A549 (cell line): ENCODE measurements around the gene ATP5PF. TPM values are rescaled to one million over a fixed set of nuclear protein-coding genes. Genes with fewer than 3 reads are reported as not detected.

Experiments used
- ATAC-seq, 2 experiments: fragments of 200-7000 bp in 1 of 2; fragments of >200 bp in 1 of 2; cut with Nextera tagmentation in 1 of 2; cut with Tn5 transposase in 1 of 2; 3 replicates each; pipeline versions ENCODE4 v1.8.0 to v1.9.1; 2018 to 2020; ENCODE audit warnings: mild to moderate bottlenecking in 1 of 2, moderate library complexity in 1 of 2
- CTCF ChIA-PET: fragments of 300-600 bp; sonication (Branson Sonifier 250); formaldehyde crosslinking; extraction: SDS; loops from one replicate; lab custom pipeline; 2021; ENCODE audit warnings: antibody characterized with exemption, inconsistent platforms; lab: Yijun Ruan, JAX
- POLR2A ChIA-PET: fragments of 350-600 bp; formaldehyde crosslinking; extraction: SDS; loops from one replicate; lab custom pipeline; 2021; ENCODE audit warnings: antibody characterized with exemption, inconsistent platforms; lab: Yijun Ruan, JAX
- DNase-seq, 2 experiments: peaks; one replicate each; pipeline versions ENCODE4 v3.0.0 to v3.0.0-alpha.2; 2011 to 2016; ENCODE audit warnings: low read depth in 1 of 2, low spot score in 1 of 2
- FAIRE-seq: peaks from 2 replicates; lab custom pipeline; 2011; peaks lifted over from hg19 to GRCh38; lab: Jason Lieb, UNC
- H3K27ac ChIP-seq, 2 experiments: fragments of >200 bp; sonication (Bioruptor Twin); formaldehyde crosslinking; 3 replicates each; pipeline ENCODE4 v1.5.1; 2016 to 2017
- H3K4me1 ChIP-seq: fragments of >200 bp; sonication (Bioruptor Twin); formaldehyde crosslinking; 3 replicates; pipeline ENCODE4 v1.6.1; 2016
- H3K4me2 ChIP-seq: fragments of >200 bp; sonication (Bioruptor Twin); formaldehyde crosslinking; 3 replicates; pipeline ENCODE4 v1.6.1; 2016
- H3K4me3 ChIP-seq: fragments of >200 bp; sonication (Bioruptor Twin); formaldehyde crosslinking; 3 replicates; pipeline ENCODE4 v1.5.1; 2016
- H3K9me3 ChIP-seq: fragments of >200 bp; sonication (Bioruptor Twin); formaldehyde crosslinking; 3 replicates; pipeline ENCODE4 v1.6.1; 2016
- BCL3 ChIP-seq: fragments of >200 bp; sonication (Bioruptor Twin); formaldehyde crosslinking; IDR thresholded peaks from 3 replicates; pipeline ENCODE4 v1.6.1; 2016
- BHLHE40 ChIP-seq: IDR thresholded peaks from 2 replicates; pipeline ENCODE4 v1.6.1; 2012; ENCODE audit warnings: low read depth, low read length, inconsistent platforms
- CHD2 ChIP-seq: fragments of 150-350 bp; IDR thresholded peaks from 2 replicates; pipeline ENCODE4 v1.6.1; 2014; ENCODE audit warnings: low read length; ENCODE audit not compliant: partially characterized antibody
- CHD4 ChIP-seq: fragments of 200-600 bp; sonication (generic); IDR thresholded peaks from 2 replicates; pipeline ENCODE4 v1.6.1; 2016; ENCODE audit warnings: antibody characterized with exemption, mild to moderate bottlenecking, borderline replicate concordance
- EHF ChIP-seq: fragments of 250-450 bp; sonication (Bioruptor Pico); IDR thresholded peaks from 2 replicates; pipeline ENCODE4 v1.5.0; 2020; ENCODE audit warnings: mild to moderate bottlenecking
- EHMT2 ChIP-seq: fragments of 200-600 bp; sonication (generic); IDR thresholded peaks from 2 replicates; pipeline ENCODE4 v1.6.1; 2016; ENCODE audit warnings: antibody characterized with exemption, low read depth, mild to moderate bottlenecking, moderate library complexity
- FOSB ChIP-seq: fragments of 250-450 bp; sonication (Bioruptor Pico); IDR thresholded peaks from 2 replicates; pipeline ENCODE4 v1.5.0; 2020; ENCODE audit warnings: mild to moderate bottlenecking, moderate library complexity
- HDAC2 ChIP-seq: fragments of 200-600 bp; sonication (generic); IDR thresholded peaks from 2 replicates; pipeline ENCODE4 v1.6.1; 2016
- HEYL ChIP-seq: fragments of 250-450 bp; sonication (Bioruptor Pico); IDR thresholded peaks from 2 replicates; pipeline ENCODE4 v1.8.0; 2021; ENCODE audit warnings: mild to moderate bottlenecking, moderate library complexity
- HOXA7 ChIP-seq: fragments of 250-450 bp; sonication (Bioruptor Pico); IDR thresholded peaks from 2 replicates; pipeline ENCODE4 v1.5.0; 2020; ENCODE audit warnings: mild to moderate bottlenecking, moderate library complexity
- JUN ChIP-seq, 2 experiments: fragments of >200 bp; sonication (Bioruptor Twin); formaldehyde crosslinking; IDR thresholded peaks; 2 replicates in 1 of 2; 3 replicates in 1 of 2; pipeline ENCODE4 v1.6.1; 2016 to 2017
- MAFK ChIP-seq: fragments of 450-650 bp; IDR thresholded peaks from 2 replicates; pipeline ENCODE4 v1.6.1; 2014; ENCODE audit not compliant: partially characterized antibody
- NPAS2 ChIP-seq: fragments of 250-450 bp; sonication (Bioruptor Pico); IDR thresholded peaks from 2 replicates; pipeline ENCODE4 v1.8.0; 2022; ENCODE audit warnings: mild to moderate bottlenecking, moderate library complexity, borderline replicate concordance
- NR3C1 ChIP-seq: fragments of >200 bp; sonication (Bioruptor Twin); formaldehyde crosslinking; IDR thresholded peaks from 3 replicates; pipeline ENCODE4 v1.6.1; 2017
- POLR2AphosphoS2 ChIP-seq: conservative IDR thresholded peaks from 2 replicates; pipeline ENCODE4 v1.6.1; 2012; ENCODE audit warnings: low read length, improper control_type of control experiment, inconsistent platforms
- RAD21 ChIP-seq, 2 experiments: fragments of >200 bp in 1 of 2; sonication (Bioruptor Twin) in 1 of 2; formaldehyde crosslinking in 1 of 2; IDR thresholded peaks in 1 of 2; conservative IDR thresholded peaks in 1 of 2; 2 replicates in 1 of 2; 3 replicates in 1 of 2; pipeline ENCODE4 v1.6.1; 2012 to 2018; ENCODE audit warnings: inconsistent platforms in 1 of 2
- RARB ChIP-seq: fragments of 250-450 bp; sonication (Bioruptor Pico); IDR thresholded peaks from 2 replicates; pipeline ENCODE4 v1.8.0; 2021; ENCODE audit warnings: mild to moderate bottlenecking, moderate library complexity
- RCOR1 ChIP-seq: fragments of 150-350 bp; IDR thresholded peaks from 2 replicates; pipeline ENCODE4 v1.6.1; 2014; ENCODE audit warnings: antibody characterized with exemption, low read length, low read depth
- SMC3 ChIP-seq: fragments of >200 bp; sonication (Bioruptor Twin); formaldehyde crosslinking; IDR thresholded peaks from 3 replicates; pipeline ENCODE4 v1.6.1; 2018; ENCODE audit warnings: inconsistent platforms
- USF2 ChIP-seq: fragments of 450-650 bp; IDR thresholded peaks from 2 replicates; pipeline ENCODE4 v1.6.1; 2014; ENCODE audit warnings: antibody characterized with exemption
- ZSCAN20 ChIP-seq: fragments of 250-450 bp; sonication (Bioruptor Pico); IDR thresholded peaks from 2 replicates; pipeline ENCODE4 v1.8.0; 2022; ENCODE audit warnings: mild to moderate bottlenecking, moderate library complexity
- WGBS: methylation state at CpG from one replicate; pipeline ENCODE4 v1.1.6; 2017; ENCODE audit errors: missing lambda C conversion rate; 5-methylcytosine and 5-hydroxymethylcytosine counted together
- polyA plus RNA-seq, 4 experiments: library from polyadenylated mRNA; depleted of rRNA in 3 of 4; stranded (reverse); fragments of >200 nt; fragmentation: RNase III in 1 of 4; extraction: RNeasy Plus Mini Kit Qiagen cat#74134 plus additional on column Dnase treatment in 1 of 4; gene quantifications; 2 replicates in 3 of 4; 3 replicates in 1 of 4; pipeline ENCODE4 v1.2.3, GENCODE V29; 2011 to 2017
- TF ChIP-seq, protein P1 (sequence below): fragments of 250-450 bp; sonication (Bioruptor Pico); IDR thresholded peaks from 2 replicates; pipeline ENCODE4 v1.5.0; 2020; ENCODE audit warnings: low read depth, mild to moderate bottlenecking, moderate library complexity
- TF ChIP-seq, protein P2 (sequence below): fragments of 200-600 bp; sonication (generic); IDR thresholded peaks from 2 replicates; pipeline ENCODE4 v1.6.1; 2016; ENCODE audit warnings: antibody characterized with exemption, mild to moderate bottlenecking, moderate library complexity
- TF ChIP-seq, protein P3 (sequence below): IDR thresholded peaks from 2 replicates; pipeline ENCODE4 v1.6.1; 2012; ENCODE audit warnings: low read depth, borderline replicate concordance

ATP5PF gene
- polyA plus RNA-seq, 2 of the 4 experiments (the other 2 are of a cell fraction), result 202 to 224 TPM

DNA sequence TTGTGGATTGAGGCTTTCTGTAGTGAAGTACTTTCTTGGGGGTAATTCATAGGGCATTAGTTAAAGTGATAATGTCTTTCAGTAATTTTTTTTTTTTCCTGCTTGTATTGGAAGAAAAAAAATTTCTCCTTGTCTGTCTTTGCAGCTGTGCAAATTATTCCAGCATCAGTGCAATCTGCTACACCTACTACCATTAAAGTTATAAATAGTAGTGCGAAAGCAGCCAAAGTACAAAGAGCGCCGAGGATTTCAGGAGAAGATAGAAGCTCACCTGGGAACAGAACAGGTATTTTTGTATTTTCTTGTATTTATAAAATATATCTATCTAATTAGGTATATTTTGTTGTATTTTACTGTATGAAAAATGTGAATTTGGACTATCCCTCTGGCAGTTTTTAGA lies 29.4 kb upstream of the ATP5PF start:
- ATAC-seq, result no peak
- WGBS, result 91% methylated on average over 3 of the region's 3 CpGs
- Histone ChIP-seq H3K4me1 (no peaks in the 10 kb centered on the region), H3K9me3 (no peaks in the 10 kb centered on the region), H3K4me2 (no peak overlapping the region), H3K4me3 (no peak overlapping the region), H3K27ac (no peak overlapping the region)
- POLR2A ChIA-PET, result no interaction called here
- no peak for DNase-seq
- TF ChIP-seq MAFK (no peak), SMC3 (no peak), EHMT2 (no peak)
- TF ChIP-seq, protein P1, sequence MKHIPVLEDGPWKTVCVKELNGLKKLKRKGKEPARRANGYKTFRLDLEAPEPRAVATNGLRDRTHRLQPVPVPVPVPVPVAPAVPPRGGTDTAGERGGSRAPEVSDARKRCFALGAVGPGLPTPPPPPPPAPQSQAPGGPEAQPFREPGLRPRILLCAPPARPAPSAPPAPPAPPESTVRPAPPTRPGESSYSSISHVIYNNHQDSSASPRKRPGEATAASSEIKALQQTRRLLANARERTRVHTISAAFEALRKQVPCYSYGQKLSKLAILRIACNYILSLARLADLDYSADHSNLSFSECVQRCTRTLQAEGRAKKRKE (CRISPR knock-in tag), result no peak
- CTCF ChIA-PET, result interaction anchor here (1.2 kb wide), 1 partner anchor 44 kb away, joined by 3 read pairs; no protein-coding TSS in a partner anchor
- no peak for FAIRE-seq

DNA sequence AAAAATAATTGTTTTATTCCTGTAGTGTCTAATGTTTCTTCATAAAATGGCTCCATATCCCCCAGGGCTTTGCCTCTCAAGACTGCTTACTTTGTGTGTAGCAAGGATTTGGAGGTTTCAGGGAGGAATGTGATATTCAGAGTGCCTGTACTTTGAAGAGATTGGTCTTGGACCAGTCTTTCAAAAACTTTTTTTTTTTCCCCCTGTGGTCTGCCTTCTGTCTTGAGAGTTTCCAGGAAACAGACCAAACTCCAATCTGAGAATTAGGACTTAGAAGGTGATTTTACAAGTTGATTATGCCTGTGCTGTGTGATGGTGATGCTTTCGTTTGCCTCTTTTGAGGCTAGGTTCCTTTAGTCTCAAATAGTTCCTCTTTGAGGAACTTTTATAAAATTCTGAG lies 26.0 kb upstream of the ATP5PF start:
- no peaks in the 10 kb centered on the region for H3K4me1 ChIP-seq
- TF ChIP-seq NPAS2 (CRISPR knock-in tag) (no peak), RCOR1 (no peak), BHLHE40 (no peak), EHMT2 (no peak), ZSCAN20 (CRISPR knock-in tag) (no peak), CHD4 (no peak), HOXA7 (CRISPR knock-in tag) (no peak), FOSB (CRISPR knock-in tag) (no peak), RARB (CRISPR knock-in tag) (no peak), JUN (IDR thresholded peaks at IDR 0.05) (no peak), HDAC2 (no peak), POLR2AphosphoS2 (no peak), EHF (CRISPR knock-in tag) (no peak)
- TF ChIP-seq, protein P2, sequence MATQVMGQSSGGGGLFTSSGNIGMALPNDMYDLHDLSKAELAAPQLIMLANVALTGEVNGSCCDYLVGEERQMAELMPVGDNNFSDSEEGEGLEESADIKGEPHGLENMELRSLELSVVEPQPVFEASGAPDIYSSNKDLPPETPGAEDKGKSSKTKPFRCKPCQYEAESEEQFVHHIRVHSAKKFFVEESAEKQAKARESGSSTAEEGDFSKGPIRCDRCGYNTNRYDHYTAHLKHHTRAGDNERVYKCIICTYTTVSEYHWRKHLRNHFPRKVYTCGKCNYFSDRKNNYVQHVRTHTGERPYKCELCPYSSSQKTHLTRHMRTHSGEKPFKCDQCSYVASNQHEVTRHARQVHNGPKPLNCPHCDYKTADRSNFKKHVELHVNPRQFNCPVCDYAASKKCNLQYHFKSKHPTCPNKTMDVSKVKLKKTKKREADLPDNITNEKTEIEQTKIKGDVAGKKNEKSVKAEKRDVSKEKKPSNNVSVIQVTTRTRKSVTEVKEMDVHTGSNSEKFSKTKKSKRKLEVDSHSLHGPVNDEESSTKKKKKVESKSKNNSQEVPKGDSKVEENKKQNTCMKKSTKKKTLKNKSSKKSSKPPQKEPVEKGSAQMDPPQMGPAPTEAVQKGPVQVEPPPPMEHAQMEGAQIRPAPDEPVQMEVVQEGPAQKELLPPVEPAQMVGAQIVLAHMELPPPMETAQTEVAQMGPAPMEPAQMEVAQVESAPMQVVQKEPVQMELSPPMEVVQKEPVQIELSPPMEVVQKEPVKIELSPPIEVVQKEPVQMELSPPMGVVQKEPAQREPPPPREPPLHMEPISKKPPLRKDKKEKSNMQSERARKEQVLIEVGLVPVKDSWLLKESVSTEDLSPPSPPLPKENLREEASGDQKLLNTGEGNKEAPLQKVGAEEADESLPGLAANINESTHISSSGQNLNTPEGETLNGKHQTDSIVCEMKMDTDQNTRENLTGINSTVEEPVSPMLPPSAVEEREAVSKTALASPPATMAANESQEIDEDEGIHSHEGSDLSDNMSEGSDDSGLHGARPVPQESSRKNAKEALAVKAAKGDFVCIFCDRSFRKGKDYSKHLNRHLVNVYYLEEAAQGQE, result no peak
- TF ChIP-seq, protein P3, sequence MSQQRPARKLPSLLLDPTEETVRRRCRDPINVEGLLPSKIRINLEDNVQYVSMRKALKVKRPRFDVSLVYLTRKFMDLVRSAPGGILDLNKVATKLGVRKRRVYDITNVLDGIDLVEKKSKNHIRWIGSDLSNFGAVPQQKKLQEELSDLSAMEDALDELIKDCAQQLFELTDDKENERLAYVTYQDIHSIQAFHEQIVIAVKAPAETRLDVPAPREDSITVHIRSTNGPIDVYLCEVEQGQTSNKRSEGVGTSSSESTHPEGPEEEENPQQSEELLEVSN, result no peak
- TF ChIP-seq, protein P1 (CRISPR knock-in tag), result no peak
- H3K4me2 ChIP-seq, result no peak overlapping the region
- POLR2A ChIA-PET, result no interaction called here
- no peak for FAIRE-seq
- no peaks in the 10 kb centered on the region for H3K9me3 ChIP-seq
- no peak for ATAC-seq
- H3K4me3 ChIP-seq, result no peak overlapping the region
- no peak overlapping the region for H3K27ac ChIP-seq
- CTCF ChIA-PET, result interaction anchor here (0.6 kb wide), 1 partner anchor 13 kb away, joined by 3 read pairs; no protein-coding TSS in a partner anchor
- WGBS, result 80% methylated on average over 1 of the region's 1 CpG
- DNase-seq, result no peak

DNA sequence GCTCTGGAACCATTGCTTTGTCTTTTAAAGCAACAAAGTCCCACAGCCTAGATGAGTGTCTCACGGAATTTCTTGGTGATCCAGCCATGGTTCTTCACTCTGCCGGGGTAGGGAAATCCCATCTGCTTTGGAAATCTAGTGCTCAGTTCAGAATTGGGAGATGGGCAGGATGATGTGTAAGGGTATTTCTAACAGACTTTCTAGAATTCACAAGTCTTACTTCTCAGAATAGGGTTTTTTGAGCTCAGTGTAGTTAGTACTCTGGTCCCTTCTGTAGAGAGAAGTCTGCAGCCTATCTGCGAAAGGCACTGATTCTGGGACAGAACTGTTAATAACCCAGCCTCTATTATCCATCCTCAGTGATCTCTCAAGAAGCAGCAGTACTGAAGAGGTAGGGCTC lies 25.4 kb upstream of the ATP5PF start:
- no peak overlapping the region for H3K4me2 ChIP-seq
- H3K4me1 ChIP-seq, result no peaks in the 10 kb centered on the region
- no peak for ATAC-seq
- DNase-seq, result no peak
- CTCF ChIA-PET, result no interaction called here
- no peak overlapping the region for H3K4me3 ChIP-seq
- no peak overlapping the region for H3K27ac ChIP-seq
- POLR2A ChIA-PET, result no interaction called here
- no peak for FAIRE-seq
- WGBS, result 97% methylated on average over 3 of the region's 3 CpGs
- H3K9me3 ChIP-seq, result no peaks in the 10 kb centered on the region
- no peak for TF ChIP-seq NR3C1
- TF ChIP-seq BCL3, result no peak
- no peak for TF ChIP-seq FOSB (CRISPR knock-in tag)
- TF ChIP-seq RAD21 (conservative IDR thresholded peaks at IDR 0.05 in 1 of 2, IDR thresholded peaks at IDR 0.05 in 1 of 2), result no peak
- no peak for TF ChIP-seq EHF (CRISPR knock-in tag)
- TF ChIP-seq HEYL, result no peak
- TF ChIP-seq, protein P3, result no peak
- no peak for TF ChIP-seq USF2
- no peak for TF ChIP-seq CHD2
- TF ChIP-seq RCOR1, result no peak
- TF ChIP-seq JUN (IDR thresholded peaks at IDR 0.05), result no peak
